ENCODE data around the gene WDR1.

The WDR1 gene, protein sequence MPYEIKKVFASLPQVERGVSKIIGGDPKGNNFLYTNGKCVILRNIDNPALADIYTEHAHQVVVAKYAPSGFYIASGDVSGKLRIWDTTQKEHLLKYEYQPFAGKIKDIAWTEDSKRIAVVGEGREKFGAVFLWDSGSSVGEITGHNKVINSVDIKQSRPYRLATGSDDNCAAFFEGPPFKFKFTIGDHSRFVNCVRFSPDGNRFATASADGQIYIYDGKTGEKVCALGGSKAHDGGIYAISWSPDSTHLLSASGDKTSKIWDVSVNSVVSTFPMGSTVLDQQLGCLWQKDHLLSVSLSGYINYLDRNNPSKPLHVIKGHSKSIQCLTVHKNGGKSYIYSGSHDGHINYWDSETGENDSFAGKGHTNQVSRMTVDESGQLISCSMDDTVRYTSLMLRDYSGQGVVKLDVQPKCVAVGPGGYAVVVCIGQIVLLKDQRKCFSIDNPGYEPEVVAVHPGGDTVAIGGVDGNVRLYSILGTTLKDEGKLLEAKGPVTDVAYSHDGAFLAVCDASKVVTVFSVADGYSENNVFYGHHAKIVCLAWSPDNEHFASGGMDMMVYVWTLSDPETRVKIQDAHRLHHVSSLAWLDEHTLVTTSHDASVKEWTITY

GRCh38 chr4:10116569-10117358 is at the start of gene WDR1:
WDR1 (minus strand) TSS chr4:10116799; CDS start chr4:10116666, 133 bp downstream.
- DNase-seq (ENCODE audit: low spot score) = peak; percentile 92

DNA sequence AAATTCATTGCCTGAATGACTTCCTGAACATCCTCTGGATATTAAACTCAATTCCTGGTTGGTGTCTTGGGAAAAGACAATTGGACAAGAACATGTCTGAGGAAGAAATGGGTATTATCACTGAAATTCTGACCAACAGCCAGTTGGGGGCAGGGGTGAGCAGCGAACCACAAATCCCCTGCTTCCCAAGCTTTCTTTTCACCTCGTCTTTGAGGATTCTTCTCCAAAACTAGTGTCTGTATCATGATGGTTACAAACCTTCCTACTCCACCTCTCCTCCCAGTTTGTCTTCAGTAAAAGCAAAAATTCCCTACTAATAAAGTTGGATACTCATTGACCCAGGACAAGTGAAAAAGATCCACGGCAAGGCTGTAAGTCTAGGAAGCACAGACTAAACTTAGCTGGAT is 48.3 kb upstream of the WDR1 start:
- peak; percentile 66 for DNase-seq (ENCODE audit: low spot score)

DNA sequence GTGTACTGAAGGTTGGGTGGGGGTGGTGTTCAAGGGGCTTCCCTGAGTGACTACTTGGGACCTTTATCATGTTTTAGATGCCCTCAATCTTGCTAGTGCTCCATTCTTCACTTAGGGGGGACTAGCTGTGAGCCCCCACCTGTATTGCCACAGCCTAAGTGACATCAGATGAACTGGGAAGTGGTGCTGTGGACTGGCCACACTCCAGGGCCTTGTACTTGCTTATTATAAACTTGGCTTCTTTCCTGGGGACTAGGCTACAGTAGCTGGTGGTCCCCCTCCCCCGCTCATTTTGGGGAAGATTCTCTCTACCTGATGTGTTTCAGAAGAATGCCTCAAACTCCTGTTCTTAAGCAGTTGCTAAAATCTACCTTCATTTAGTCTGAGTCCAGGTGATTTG is 46.7 kb upstream of the WDR1 start:
- DNase-seq (ENCODE audit: low spot score) = no peak

- no peak for DNase-seq (ENCODE audit: low spot score)
These were observed 45.9 kb upstream of the WDR1 start for GRCh38 chr4:10162341-10163000.

GRCh38 chr4:10161840-10162239 is 45.2 kb upstream of the WDR1 start:
- no peak for DNase-seq (ENCODE audit: low spot score)

GRCh38 chr4:10161146-10161545 is 44.5 kb upstream of the WDR1 start:
- DNase-seq (ENCODE audit: low spot score) = no peak

DNA sequence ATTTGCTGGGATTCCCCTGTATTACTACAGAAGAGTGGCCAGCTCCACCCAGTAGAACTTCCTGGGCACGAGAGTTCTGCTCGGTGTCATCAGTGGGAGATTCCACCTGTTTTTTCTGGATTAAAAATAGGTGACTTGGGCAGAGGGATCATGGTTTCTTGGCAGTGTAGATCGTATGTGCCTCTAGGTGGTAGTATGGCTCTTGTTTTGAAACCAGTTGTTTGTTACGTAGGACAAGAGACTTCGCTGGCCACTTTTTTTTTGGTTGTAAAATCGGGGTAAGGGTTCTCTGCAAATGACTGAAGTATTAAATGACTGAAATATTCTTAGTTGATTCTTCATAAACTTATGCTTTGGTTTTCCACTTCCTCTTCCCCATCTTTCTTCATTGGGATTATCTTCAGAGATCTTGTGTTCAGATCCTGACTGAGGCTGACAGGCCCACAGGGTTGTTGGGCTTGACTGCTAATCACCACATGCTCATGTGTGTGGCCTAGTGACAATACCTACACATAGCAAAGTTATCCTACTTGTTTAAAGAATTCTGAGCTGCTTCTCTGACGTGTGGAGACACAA is 43.8 kb upstream of the WDR1 start:
- no peak for DNase-seq (ENCODE audit: low spot score)

DNA sequence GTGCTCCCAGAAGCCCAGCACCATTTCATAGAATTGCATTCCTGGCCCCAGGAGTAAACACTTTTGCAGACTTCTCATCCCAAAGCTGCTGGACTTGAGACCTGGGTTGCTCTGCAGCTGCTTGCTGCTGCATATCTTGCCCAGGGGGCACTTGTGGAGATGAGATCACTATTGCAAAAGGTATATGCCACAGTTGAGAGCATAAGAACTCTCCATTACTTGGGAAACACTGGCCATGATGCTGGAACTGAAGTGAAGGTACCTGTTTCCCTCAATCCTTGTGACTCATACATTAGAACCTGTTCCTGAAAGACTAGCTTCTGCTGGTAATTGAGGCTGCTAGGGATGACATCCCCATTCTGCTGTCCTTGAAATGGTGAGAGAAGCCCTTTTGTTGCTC is 43.1 kb upstream of the WDR1 start:
- DNase-seq (ENCODE audit: low spot score) = no peak

DNA sequence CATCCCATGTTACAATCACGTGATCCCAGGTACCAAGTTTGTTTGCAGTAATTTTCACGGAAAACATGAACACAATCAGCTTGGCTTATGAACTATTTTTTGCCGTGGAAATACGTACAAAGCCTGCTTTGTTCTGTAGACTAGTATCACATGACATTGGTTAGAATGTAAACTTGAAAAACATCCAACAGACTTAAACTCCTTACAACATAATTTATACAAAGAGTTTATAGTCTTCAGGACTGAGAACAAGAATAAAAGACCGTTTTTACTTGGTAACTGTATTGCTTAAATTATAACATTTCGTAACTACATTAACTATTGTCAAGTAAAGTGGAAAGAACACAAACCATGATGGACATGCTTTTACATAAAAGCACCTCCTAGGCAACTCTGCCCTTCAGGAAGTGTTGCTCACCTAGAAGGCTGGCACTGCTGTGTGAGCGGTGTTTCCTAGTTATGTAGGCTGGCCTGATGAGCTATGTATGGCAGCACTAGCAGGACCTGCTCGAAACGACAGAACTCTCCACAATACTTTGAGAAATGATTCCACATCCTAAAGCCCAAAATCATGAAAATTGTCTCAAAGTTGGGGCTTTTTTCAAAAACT is 41.8 kb upstream of the WDR1 start:
- DNase-seq (ENCODE audit: low spot score) = peak; percentile 44

- peak; percentile 71 for DNase-seq (ENCODE audit: low spot score)
These were observed 41.1 kb upstream of the WDR1 start for GRCh38 chr4:10157478-10158332.

- no peak for DNase-seq (ENCODE audit: low spot score)
These were observed 37.6 kb upstream of the WDR1 start for GRCh38 chr4:10154241-10154640.

DNA sequence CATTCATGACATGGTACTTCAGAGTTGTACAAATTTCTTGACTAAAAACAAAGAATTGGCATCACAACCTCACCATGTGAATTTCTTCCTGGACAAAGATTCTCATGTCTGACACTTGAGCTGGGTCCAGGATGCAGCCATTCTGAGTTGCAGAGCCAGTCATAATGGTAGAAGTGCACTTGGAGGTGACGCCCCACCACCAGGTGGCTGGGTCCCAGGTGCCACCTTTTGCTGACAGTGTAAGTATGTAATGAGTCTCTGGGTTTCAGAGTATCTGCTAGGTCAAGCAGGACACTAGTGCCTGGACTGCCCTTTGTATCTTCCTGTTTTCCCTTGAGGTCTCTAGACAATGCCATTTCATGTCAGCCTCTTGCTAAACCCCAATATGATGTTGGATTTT is 36.6 kb upstream of the WDR1 start:
- DNase-seq (ENCODE audit: low spot score) = no peak

- no peak for DNase-seq (ENCODE audit: low spot score)
These were observed 34.6 kb upstream of the WDR1 start for GRCh38 chr4:10151182-10151581.

DNA sequence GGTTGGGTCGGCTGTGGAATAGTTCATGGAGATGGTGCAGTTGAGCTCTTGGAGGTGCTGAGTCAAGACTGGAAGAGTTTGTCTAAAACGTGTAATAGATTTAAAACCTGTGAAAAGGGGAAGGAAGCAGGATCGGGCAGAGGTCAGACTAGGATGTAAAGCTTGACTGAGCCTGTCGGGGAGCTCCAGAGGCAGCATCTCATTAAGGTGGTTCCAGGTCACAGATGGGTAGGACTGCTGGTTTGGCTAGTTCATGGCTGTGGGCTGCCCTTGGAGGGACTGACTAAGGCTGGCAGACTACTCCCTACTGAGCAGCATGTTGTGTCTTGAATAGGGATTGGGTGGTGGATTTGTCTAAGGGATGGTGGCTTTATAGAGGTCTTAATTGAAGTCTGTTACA is 28.4 kb upstream of the WDR1 start:
- DNase-seq (ENCODE audit: low spot score) = no peak

DNA sequence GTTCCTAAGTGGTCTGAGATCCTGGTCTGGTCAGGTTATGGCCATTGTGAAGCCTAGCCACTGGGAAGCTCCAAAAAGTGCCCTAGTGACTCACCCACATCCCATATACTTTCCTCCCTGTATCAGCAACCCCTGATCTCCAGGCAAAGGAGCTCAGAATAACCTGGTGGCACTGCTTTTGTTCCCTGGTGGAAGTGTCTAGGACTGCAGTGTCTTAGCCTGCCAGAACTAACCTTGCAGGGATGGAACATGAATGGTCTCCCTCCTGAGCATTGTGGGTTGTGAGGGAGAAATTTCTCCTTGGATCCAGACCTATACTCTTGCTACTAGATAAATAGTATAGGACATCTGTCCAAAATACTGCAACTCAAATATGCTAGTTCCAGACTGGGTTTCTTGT is 27.9 kb upstream of the WDR1 start:
- no peak for DNase-seq (ENCODE audit: low spot score)

DNA sequence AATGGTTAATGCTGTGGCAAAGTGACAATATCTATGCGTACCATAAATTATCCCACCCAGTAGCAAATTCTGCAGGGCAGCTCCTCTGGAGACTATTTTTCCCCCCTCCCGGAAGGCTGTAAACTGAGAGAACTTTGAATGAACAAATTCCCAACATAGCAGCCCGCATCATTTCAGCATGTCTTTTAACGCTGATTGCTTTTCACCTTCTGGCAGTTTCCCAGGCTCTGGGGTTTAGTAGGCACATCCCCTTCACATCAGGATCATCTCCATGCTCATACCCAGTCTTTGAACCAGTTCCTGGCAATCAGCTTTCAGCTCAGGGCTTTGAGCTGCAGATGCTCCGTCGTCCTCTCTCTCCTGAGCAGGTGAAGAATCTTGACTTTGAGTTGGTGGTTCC is 26.6 kb upstream of the WDR1 start:
- DNase-seq (ENCODE audit: low spot score) = no peak

- no peak for DNase-seq (ENCODE audit: low spot score)
These were observed 24.5 kb upstream of the WDR1 start for GRCh38 chr4:10140866-10141759.

- DNase-seq (ENCODE audit: low spot score) = no peak
These were observed 22.9 kb upstream of the WDR1 start for GRCh38 chr4:10139518-10139917.

DNA sequence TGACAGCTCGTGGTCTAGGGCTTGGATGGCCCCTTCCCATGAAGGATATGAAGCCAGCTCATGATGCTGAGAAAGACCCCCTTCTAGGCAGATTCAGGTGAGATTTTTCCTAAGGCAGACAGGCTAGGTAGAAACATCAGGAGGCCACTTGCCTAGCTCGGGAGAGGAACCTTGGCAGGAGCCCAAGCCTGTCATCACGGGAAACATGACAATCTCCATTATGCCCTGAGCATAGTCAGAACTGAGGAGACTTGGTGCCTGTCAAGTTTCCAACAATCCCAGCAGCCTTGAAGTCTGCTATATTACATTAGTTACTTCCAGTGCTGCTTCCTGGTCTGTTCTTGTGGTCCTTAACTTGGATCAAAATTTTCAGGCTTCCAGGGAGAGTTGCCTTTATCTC is 18.7 kb upstream of the WDR1 start:
- DNase-seq (ENCODE audit: low spot score) = peak; percentile 30

DNA sequence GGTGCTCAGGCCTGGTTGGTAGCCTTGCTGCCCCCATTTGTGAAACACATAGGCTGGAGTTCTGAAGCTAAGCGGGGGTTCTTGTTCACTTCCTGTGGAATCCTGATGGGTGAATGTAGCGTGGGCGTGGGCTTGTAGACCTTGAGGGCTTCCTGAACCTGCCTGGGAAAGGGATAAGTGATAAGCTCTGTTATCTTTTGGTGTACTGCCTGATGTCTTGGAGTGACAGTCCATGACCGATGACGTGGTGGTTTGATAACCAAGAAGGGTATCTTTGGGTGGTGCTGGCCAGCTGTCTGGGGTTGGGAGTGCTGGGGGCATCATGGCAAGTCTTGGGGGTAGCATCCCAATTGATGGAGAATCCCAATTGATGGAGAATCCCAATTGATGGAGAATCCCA is 17.5 kb upstream of the WDR1 start:
- no peak for DNase-seq (ENCODE audit: low spot score)

Measured in kidney capillary endothelial cell (primary cell).